CD4-positive, alpha-beta T cell treated with Interleukin-6 for 4 hours (primary cell): ENCODE measurements around the gene HAPLN1.

Source experiments
- DNase-seq: peaks from one replicate; pipeline ENCODE4 v3.0.0-alpha.2; 2020; ENCODE audit warnings: mixed read lengths

Gene HAPLN1

GRCh38 chr5:83636156-83636555 lies 84.5 kb downstream of the HAPLN1 start:
- no peak for DNase-seq

DNA sequence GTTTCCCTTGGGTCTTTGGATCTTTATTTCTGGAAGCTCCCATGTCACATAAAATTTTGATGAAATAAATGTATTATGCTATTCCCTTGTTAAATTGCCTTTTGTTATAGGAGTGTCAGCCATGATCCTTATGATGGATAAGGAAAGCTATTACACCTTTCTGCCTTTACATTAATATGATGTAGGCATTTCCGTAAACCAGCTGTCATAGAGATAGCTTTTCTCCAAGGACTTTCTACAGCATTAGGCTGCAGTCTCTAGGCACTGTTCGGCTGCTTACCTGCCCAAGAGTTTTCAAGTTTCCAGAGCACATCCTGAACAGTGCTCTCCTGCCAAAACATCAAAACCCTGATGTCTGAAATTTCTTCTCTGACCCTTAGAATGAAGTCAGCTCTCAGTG lies 87.4 kb downstream of the HAPLN1 start:
- no peak for DNase-seq

- DNase-seq = no peak
These were observed 87.8 kb downstream of the HAPLN1 start for GRCh38 chr5:83632874-83633273.

DNA sequence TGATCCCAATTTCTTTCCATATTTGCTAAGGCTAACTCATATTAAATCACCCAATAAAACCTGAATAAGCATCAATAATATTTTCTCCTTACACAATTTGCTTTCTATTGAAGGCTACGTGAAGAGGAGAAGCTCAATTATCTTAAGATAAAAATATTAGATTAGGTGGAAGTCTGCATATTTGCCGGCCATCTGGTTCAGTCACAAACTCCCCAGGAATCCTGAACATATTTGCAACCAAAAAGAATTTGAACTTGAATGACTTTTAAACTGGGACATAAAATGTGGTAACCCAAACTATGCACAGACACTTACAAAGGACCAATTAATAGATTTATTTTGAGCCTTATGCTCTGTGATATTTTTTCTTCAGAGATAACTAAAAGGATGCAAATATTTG lies 92.3 kb downstream of the HAPLN1 start:
- no peak for DNase-seq

DNA sequence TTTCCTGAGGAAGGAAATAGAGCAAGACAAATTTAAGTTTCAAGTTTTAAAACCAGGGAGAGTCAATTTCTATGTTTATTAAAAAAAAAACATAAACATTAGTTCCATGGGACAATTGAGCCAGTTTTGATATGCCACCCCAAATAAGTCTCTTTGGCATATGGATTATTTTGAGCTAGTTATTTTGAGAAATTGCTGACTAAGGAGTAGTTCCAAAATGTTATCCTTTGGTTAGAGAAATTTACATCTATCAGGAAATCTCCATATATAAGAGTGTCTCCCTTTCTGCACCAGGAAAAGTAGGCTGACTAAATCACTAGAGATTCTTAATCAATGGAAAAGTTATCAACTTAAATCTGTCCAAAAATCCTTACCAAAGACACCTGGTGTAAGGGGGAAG lies 105.8 kb downstream of the HAPLN1 start:
- no peak for DNase-seq

- DNase-seq = no peak
These were observed 112.5 kb downstream of the HAPLN1 start for GRCh38 chr5:83608122-83608521.

- DNase-seq = no peak
These were observed 125.4 kb downstream of the HAPLN1 start for GRCh38 chr5:83595217-83595616.

DNA sequence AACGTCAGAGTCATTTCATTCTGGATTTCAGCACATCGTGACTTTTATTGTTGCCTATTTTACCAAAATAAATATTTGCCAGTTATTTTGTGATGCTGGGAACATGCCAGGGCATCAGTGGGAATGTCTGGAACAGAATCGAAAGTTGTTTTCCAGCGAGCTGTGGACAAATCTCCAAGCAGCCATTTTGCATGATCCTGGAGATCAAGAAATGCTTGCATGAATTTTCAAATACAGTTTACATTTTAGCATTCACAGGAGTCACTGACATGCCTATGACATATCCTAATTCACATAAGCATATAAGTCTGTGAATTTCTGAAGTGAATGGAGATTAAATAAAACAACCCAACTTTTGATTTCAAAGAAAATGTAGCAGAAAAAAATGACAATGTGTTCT lies 129.7 kb downstream of the HAPLN1 start:
- DNase-seq = no peak

DNA sequence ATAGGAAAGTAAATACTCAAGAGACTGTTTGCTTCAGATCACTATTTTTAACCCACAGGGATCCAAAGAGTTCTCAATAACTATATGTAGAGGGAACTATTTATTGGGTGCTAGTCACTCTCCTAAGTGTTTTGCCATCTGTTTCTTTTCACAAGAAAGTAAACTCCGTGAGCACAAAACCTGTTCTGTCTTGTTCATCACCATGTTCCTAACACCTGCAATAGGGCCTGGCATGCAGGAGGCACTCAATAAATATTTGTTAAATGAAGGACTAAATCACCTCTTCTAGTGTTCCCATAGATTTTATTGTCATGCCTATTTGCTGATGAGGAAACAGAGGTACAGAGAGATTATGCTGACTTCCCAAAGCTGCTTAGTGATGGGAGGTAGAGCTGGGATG lies 130.9 kb downstream of the HAPLN1 start:
- no peak for DNase-seq
